Measurements from ENCODE around the gene RABGAP1L.

The RABGAP1L gene

DNA sequence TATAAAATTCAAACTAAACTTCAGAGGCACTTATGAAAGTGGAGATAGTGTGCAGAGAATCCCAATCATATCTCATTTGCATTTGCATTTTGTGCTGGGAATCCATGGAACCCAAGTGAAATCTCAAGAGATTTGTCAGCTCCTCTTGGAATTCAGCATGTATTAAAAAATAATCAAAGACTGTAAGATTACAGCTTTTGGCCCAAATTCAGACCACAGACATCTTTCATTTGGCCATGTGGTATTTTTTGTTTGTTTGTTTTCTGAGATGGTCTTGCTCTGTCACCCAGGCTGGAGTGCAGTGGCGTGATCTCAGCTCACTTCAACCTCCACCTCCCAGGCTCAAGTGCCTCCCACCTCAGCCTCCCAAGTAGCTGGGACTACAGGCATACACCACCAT is 836.6 kb downstream of the RABGAP1L start:
- DNase-seq (ENCODE audit: low read depth), result no peak
- TF ChIP-seq, protein P1, sequence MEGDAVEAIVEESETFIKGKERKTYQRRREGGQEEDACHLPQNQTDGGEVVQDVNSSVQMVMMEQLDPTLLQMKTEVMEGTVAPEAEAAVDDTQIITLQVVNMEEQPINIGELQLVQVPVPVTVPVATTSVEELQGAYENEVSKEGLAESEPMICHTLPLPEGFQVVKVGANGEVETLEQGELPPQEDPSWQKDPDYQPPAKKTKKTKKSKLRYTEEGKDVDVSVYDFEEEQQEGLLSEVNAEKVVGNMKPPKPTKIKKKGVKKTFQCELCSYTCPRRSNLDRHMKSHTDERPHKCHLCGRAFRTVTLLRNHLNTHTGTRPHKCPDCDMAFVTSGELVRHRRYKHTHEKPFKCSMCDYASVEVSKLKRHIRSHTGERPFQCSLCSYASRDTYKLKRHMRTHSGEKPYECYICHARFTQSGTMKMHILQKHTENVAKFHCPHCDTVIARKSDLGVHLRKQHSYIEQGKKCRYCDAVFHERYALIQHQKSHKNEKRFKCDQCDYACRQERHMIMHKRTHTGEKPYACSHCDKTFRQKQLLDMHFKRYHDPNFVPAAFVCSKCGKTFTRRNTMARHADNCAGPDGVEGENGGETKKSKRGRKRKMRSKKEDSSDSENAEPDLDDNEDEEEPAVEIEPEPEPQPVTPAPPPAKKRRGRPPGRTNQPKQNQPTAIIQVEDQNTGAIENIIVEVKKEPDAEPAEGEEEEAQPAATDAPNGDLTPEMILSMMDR (IDR thresholded peaks at IDR 0.05; ENCODE audit: low read depth, low read length, missing control alignments), result no peak
- H3K4me3 ChIP-seq (ENCODE audit: low read depth, low read length), result no peak overlapping the region

DNA sequence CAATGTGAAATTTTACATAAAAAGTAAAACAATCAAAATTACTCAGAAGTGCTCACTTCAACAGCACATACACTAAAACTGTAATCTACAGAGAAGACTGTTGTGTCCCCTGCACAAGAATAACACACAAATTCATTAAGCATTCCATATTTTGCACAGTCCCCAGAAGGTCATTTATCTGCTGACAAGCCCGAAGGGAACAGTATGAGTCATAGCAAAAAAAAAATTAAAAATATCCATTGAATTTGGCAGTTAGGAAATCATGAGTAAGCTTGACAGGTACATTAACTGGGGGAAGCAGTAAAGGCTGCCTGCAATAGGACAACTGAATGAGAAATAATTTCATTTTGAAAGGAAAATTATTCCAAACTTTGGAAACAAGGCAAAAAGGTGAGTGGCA is 837.2 kb downstream of the RABGAP1L start:
- no peak for DNase-seq (ENCODE audit: low read depth)
- TF ChIP-seq, protein P1 (IDR thresholded peaks at IDR 0.05; ENCODE audit: low read depth, low read length, missing control alignments), result no peak

DNA sequence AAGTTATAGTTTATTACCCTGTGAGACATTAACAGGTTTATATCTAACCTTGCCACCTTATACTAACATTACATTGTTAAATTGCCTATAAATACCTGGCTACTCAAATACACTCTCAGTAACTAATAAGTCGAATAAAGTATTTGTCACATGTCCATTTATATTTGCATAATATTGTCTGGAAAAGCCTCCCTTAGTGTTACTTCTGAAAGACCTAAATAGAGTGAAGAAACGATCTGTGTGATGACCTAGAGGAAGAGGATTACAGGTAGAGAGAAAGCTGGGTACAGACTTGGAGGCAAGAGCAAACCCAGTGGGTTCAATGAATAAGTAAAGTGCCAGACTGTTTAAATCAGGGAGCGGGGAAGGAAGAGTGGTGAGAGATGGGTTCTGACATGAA is 837.7 kb downstream of the RABGAP1L start:
- DNase-seq (ENCODE audit: low read depth), result no peak
- no peak overlapping the region for H3K4me3 ChIP-seq (ENCODE audit: low read depth, low read length)
- TF ChIP-seq, protein P1 (IDR thresholded peaks at IDR 0.05; ENCODE audit: low read depth, low read length, missing control alignments), result no peak

More for the DNA sequence above, 837.2 kb downstream of the RABGAP1L start:
- no peak overlapping the region for H3K4me3 ChIP-seq (ENCODE audit: low read depth, low read length)

DNA sequence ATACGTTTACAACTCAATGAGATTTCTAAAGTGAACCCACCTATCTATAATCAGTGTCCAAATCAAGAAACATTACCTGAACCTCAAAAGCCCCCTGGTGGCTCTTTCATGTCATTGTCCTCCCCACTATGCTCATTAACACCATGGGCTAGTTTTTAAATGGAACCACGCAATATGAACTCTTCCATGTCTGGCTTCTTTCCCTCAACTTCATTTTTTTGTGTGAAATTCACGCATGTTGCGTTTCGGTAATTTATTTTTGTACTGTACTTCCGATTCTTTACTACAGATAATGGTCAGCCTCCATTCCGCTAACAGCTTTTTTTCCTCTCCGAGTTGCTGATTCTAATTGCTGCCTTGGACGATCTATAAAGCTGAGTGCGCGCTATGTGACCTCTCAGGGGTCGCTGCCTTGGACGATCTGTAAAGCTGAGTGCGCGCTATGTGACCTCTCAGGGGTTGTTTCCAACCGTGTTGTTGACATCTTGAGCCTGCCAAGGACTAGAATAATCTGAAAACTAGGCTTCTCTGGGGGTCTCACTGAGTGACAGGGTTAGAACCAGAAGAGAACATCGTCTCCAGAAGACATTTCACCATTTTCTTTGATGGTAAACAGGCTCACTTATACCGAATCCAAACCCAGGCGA is 839.4 kb downstream of the RABGAP1L start:
- TF ChIP-seq, protein P1 (IDR thresholded peaks at IDR 0.05; ENCODE audit: low read depth, low read length, missing control alignments), result peak; percentile 76
- peak overlapping the region; percentile 56 for H3K4me3 ChIP-seq (ENCODE audit: low read depth, low read length)
- DNase-seq (ENCODE audit: low read depth), result no peak

DNA sequence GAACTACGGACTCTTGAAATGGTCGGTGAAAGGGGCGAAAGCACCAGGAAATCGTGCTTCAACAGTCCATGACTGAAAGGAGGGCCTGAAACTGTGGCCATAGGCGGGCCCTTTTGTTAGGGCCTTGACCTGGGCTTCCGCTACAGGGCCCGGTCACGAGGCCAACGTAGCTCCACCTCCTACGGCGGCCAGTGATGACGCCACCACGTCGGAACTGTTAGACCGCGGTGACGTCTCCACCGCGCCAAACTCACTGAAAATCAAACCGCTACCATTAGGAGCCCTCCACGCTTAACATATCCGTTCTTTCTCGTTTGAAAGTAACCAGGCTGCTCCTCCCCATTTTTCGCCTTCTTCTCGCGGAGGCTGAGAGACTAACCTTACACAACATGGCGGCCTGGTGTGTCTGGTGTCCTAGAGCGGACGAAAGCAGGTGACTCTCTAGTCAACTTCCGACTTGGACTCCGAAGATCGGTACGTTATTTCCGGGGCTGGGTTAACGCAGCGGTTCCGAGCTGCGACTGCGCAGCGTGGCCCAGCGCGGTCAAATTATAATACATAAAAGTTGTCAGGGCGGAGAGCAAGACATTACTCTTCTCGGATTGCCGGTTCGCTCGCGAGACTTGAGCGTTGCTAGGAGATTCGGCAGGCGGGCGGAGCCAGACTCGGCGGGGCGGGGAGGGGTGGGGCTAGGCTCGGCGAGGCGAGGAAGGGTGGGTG is 840.1 kb downstream of the RABGAP1L start:
- H3K4me3 ChIP-seq (ENCODE audit: low read depth, low read length), result peak overlapping the region; percentile 90
- TF ChIP-seq, protein P1 (IDR thresholded peaks at IDR 0.05; ENCODE audit: low read depth, low read length, missing control alignments), result no peak

DNA sequence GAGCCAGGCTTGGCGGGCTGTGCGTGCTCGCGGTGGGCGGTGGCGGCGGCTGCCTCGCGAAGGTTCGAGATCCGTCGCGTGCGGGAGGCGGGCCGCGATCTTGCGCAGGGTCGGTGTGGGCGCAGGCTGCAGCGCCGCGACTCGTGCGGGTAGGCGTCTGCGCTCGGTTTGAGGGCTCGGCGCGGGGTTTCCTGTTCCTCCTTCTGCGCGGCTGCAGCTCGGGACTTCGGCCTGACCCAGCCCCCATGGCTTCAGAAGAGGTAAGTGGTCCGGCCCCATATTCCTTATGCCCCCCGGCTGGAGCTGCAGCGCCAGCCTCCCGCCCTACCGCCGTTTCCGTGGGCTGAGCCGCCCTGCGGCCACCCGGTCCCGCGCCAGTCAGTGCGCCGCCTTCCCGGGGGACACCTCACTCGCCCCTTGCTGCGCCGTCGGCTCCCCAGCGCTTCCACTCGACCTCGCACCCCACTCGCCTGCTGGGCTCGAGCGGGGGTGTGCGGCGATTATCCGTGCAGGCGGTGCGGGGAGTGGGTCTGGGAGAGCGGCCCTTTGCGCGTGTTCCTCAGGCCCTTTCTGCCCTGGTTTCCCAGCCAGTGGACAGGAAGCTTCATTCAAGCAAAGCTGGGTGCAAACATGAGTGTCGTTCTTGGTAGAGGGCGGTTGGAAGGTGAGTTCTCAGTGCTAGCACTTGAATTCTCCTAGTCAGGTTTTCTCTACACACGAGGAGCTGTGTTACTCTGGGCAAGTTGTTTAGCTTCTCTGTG is 840.8 kb downstream of the RABGAP1L start, which contains the start of gene CACYBP:
TSS of gene CACYBP (plus strand) at position 12 of the 761 bp plus-strand sequence. CDS start at position 246, 234 bp downstream.
- TF ChIP-seq, protein P1 (IDR thresholded peaks at IDR 0.05; ENCODE audit: low read depth, low read length, missing control alignments), result peak; percentile 3
- peak within 1 kb of the TSS; percentile 90 for H3K4me3 ChIP-seq (ENCODE audit: low read depth, low read length)
- DNase-seq (ENCODE audit: low read depth), result no peak

More for the DNA sequence above, 840.1 kb downstream of the RABGAP1L start:
- peak; percentile 98 for DNase-seq (ENCODE audit: low read depth)

All from GM12864 (cell line).